Epithelial cell of proximal tubule (primary cell): ENCODE measurements around the gene BBS12. TPM values are rescaled to one million over a fixed set of nuclear protein-coding genes. Genes with fewer than 3 reads are reported as not detected.

Experiments
- DNase-seq: peaks from one replicate; pipeline ENCODE4 v3.0.0-alpha.2; 2011; ENCODE audit warnings: low read depth
- H3K4me3 ChIP-seq: 2 replicates; pipeline ENCODE4 v1.5.1; 2011; ENCODE audit warnings: low read depth, mild to moderate bottlenecking, low read length
- CTCF ChIP-seq: conservative IDR thresholded peaks from 2 replicates; pipeline ENCODE4 v1.5.1; 2012; ENCODE audit warnings: low read depth, mild to moderate bottlenecking, low read length
- total RNA-seq: library from RNA; depleted of rRNA; stranded (reverse); fragments of >200 nt; gene quantifications from 2 replicates; pipeline ENCODE4 v1.2.3, GENCODE V29; 2015

BBS12 gene
- total RNA-seq, 1 donor from 2014 or later: 3.5 TPM

GRCh38 chr4:122711919-122712318, 20.6 kb upstream of the BBS12 start:
- DNase-seq: no peak
- H3K4me3 ChIP-seq: no peak overlapping the region
- no peak for TF ChIP-seq CTCF

DNA sequence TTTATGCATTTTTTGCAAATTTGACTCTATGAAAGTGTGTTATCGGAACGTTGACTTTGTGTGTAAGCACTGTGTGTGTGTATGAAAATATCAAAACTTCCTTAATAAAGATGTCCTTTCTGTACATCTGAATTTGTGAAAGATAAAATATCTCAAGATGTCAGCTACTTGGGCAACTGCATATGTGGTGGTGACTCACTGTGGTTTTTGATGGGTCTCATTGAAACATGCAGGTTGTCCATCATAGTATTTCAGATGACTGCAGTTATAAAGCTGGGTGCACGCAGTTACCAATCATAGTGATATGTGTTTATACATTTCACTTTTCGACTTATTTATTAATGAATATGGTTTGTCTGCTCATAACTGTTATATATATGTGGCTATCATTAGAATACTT, 19.7 kb upstream of the BBS12 start:
- TF ChIP-seq CTCF: no peak
- H3K4me3 ChIP-seq: no peak overlapping the region
- DNase-seq: no peak

- no peak for TF ChIP-seq CTCF
- DNase-seq: no peak
- no peak overlapping the region for H3K4me3 ChIP-seq
These were observed 17.3 kb upstream of the BBS12 start for GRCh38 chr4:122715221-122715620.

DNA sequence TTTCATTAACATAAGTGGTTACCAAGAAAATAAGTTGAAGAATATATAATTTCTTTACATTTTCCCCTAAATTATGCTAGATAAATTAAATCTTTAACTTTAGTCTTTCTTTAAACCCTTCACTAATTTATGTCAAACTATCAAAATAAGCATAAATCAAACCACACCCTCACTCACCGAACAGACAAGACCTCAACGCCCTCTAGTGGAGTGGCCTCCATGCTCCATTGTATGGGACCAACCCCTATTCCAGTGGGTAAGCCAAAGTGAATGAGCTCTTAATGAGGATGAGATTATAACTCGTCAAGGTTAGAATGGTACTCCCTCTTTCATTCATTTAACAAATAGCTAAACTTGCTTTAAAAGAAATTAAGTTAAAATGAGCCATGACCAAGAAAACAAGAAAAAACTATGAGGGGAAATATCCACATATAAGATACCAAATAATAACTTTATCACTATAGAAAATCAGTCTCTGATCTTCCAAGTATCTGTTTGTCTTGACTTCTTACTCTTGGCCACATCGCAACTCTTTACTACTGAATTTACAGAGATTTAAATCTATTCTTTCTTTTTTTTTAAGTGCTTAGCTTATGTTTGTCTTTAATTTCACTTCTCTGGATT, 15.6 kb upstream of the BBS12 start:
- no peak overlapping the region for H3K4me3 ChIP-seq
- peak; percentile 99 for TF ChIP-seq CTCF
- DNase-seq: peak; percentile 33

- no peak for TF ChIP-seq CTCF
- no peak for DNase-seq
- H3K4me3 ChIP-seq: no peak overlapping the region
These were observed 14.2 kb upstream of the BBS12 start for GRCh38 chr4:122718281-122718680.

- no peak for TF ChIP-seq CTCF
- no peak for DNase-seq
- H3K4me3 ChIP-seq: no peak overlapping the region
These were observed 10.2 kb upstream of the BBS12 start for GRCh38 chr4:122722256-122722655.

DNA sequence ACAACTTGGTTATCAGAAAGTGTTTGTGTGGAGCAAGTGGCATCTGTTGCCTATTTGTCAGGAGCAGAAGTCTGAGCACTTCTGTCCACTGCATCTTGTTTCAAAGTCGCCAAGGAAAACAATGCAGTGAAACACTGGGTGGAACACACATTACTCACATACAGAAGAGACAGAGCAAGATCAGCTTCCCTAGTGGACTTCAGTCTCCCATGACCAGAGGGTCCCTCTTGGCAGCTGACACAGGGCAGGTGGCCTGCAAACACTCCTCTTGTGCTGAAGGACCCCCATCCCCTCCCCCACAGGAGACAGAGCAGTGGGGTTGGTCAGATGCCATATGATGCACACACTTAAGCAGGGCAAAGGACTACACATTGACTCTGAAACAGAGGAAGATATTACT, 3.6 kb upstream of the BBS12 start:
- H3K4me3 ChIP-seq: no peak overlapping the region
- DNase-seq: no peak
- no peak for TF ChIP-seq CTCF
